GM18870 (cell line): ENCODE results near the gene DACH2.
"Not testable (repeated sequence)": the region's sequence is repeated elsewhere in the genome, so short reads cannot be mapped to it uniquely, and the experiment has no call there.

Experiments used
- ATAC-seq: cut with Tn5 transposase; IDR thresholded peaks from one replicate; pipeline ENCODE4 v1.9.1; 2021; ENCODE audit warnings: moderate library complexity; ENCODE audit not compliant: unreplicated experiment

The DACH2 gene

GRCh38 chrX:86148024-86148511 lies at the start of gene DACH2:
Gene DACH2, plus strand, starts transcription at chrX:86148451.
- peak; percentile 87 for ATAC-seq

GRCh38 chrX:86102341-86102740 lies 45.9 kb upstream of the DACH2 start:
- ATAC-seq = no peak

GRCh38 chrX:86103061-86103460 lies 45.2 kb upstream of the DACH2 start:
- ATAC-seq = no peak

DNA sequence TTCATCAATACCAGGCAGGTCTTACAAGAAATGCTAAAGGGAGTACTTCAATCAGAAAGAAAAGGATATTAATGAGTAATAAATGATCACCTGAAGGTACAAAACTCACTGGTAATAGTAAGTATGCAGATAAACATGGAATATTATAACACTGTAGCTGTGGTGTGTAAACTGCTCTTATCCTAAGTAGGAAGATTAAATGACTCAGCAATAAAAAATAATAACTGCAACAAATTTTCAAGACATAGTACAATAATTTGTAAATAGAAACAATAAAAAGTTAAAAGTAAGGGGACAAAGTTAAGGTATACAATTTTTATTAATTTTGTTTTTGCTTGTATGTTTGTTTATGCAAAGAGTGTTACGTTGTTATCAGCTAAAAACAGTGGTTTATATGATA lies 43.7 kb upstream of the DACH2 start:
- ATAC-seq = no peak

GRCh38 chrX:86121916-86122315 lies 26.3 kb upstream of the DACH2 start:
- no peak for ATAC-seq

- ATAC-seq = peak; percentile 43
Observed at GRCh38 chrX:86133761-86134160, 14.5 kb upstream of the DACH2 start.

DNA sequence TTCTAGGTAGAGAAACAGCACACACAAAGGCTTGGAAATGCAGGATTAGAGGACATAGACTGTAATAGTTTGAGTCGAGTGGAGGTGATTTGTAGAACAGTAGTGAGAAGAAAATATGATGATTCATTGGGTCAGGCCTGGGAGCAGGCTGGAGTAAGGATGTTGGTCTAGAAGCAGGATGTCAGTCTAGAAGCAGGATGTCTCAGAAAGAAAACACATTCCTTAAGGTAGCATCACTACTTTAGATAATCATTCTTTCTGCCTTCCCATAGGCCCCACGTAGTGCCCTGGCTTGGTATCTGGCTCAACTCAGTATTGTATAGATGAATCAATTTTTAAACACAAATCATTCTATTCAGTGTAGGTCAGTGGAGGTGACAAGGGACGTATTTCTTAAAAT lies 11.2 kb upstream of the DACH2 start:
- ATAC-seq = no peak

DNA sequence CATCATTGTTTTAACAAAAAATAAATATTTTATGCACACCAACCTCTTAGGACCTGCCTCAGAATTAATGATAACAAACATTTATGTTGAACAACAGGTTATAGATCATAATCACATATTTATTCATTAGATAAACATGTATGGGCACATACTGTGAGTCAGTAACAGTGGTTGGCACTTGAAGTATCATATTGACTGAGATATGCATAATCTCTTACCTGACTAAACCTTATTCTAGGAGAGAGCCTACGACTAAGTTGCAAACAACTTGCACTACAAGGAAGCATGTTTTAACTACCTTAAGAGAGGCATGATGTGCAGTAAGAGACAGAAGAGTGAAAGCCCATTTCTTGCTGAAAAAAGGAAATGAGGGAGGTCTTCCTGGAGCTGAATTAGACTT lies 6.5 kb upstream of the DACH2 start:
- no peak for ATAC-seq

GRCh38 chrX:86146102-86146501 lies 2.1 kb upstream of the DACH2 start:
- ATAC-seq = no peak

GRCh38 chrX:86148594-86148993 lies 343 bp downstream of the DACH2 start:
- no peak for ATAC-seq

- no peak for ATAC-seq
Observed at GRCh38 chrX:86149119-86149518, 868 bp downstream of the DACH2 start.

DNA sequence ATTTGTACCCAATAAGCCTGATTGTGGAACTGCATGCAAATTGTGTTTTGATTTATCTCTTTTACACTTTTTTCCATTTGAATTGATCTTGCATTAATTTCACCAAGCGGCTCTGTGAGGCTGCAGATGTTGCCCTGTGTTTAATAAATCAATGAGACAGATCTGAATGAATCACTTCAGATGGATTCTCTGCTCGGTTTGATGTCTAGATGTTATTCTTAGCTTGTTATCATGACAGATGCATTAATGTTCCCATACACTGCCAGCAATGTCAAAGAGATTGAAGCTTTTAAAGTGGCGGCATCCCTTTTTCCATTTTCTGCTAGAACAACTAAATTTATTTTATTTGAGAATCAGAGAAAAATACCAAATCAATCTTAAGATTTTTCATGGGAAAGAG lies 6.3 kb downstream of the DACH2 start:
- no peak for ATAC-seq

DNA sequence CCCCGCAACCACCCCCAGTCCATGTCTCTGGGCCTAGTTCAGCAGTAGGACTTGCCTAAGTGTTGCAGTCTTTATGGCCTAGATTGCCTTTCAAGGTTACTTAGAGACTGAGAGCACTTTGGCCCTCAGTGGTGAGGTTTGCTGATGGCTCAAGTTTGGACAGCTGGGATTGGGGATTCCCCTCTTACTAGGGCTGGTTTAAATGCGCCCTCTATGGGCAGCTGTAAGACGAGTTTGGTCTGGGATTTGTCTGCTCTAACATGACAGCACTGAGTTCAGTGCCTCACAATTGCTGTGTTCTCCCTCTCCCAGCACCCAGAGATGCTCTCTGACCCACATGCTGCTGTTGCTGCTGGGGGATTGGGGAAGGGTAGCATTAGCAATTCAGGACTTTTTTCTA lies 23.1 kb downstream of the DACH2 start:
- peak; percentile 65 for ATAC-seq

- ATAC-seq = no peak
Observed at GRCh38 chrX:86178906-86179305, 30.7 kb downstream of the DACH2 start.

DNA sequence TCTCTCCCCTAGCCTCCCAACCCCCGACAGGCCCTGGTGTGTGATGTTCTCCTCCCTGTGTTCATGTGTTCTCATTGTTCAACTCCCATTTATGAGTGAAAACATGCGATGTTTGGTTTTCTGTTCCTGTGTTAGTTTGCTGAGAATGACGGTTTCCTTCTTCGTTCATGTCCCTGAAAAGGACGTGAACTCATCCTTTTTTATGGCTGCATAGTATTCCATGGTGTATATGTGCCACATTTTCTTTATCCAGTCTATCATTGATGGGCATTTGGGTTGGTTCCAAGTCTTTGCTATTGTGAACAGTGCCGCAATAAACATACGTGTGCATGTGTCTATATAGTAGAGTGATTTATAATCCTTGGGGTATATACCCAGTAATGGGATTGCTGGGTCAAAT lies 33.1 kb downstream of the DACH2 start:
- ATAC-seq = not testable (repeated sequence)

GRCh38 chrX:86192827-86193226 lies 44.6 kb downstream of the DACH2 start:
- no peak for ATAC-seq

DNA sequence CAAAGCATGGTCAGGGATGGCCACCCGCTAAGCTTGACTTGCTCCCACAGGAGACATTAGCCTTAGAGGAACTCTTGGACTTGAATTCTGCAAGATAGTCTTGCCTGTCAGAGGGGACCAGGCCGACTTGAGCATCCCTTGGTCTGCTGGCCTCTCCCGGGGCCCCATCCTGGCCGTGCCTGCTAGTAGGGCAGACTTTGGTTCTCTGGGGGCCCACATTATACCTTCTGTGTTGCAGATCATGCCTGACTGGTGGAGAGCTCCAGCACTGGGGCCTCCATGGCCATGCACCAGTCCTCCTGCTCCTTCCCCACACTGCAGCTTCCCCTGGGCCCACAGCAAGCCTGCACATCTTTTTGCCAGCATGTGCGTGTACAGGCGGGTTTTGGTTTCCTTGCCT lies 46.5 kb downstream of the DACH2 start:
- ATAC-seq = no peak

DNA sequence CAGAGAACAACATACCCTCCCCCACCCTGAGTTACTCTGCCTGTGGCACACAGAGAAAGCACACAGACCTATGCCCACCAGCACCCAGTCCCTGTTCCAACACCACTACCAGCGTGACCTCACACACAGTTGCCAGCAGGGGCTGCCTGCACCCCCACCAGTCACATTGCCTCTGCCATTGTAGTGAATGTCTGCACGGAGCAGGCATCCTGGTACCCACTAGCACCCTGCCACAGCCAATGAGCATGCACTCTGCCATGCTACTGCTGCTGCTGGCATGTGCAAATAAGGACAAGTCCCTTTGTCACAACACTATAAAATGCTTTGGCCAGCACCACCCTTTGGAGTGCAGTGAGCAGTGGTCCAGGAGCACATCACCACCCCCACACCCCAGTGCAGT lies 47.1 kb downstream of the DACH2 start:
- no peak for ATAC-seq

GRCh38 chrX:86197815-86198214 lies 49.6 kb downstream of the DACH2 start:
- ATAC-seq = no peak

GRCh38 chrX:86210772-86211171 lies 62.5 kb downstream of the DACH2 start:
- ATAC-seq = no peak

DNA sequence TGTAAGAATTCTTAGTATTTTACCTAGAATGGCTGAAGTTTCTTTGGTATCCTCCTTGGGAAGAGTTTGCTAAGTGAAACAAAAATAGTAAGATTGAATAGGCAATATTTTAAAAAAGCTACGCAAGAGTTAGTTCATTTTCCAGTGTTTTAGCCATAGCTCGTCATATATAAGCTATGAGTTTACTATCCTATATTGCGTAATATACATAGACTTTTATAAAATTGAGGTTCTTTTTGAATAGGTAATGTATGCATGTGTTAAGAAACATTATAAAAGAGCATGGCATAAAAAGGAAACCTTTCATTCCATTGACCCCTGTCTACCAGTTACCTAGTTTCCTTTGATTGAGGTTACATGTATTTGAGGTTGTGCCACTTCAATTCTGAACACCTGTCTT lies 67.0 kb downstream of the DACH2 start:
- no peak for ATAC-seq

- ATAC-seq = no peak
Observed at GRCh38 chrX:86237482-86237881, 89.2 kb downstream of the DACH2 start.

GRCh38 chrX:86241547-86241946 lies 93.3 kb downstream of the DACH2 start:
- ATAC-seq = no peak

DNA sequence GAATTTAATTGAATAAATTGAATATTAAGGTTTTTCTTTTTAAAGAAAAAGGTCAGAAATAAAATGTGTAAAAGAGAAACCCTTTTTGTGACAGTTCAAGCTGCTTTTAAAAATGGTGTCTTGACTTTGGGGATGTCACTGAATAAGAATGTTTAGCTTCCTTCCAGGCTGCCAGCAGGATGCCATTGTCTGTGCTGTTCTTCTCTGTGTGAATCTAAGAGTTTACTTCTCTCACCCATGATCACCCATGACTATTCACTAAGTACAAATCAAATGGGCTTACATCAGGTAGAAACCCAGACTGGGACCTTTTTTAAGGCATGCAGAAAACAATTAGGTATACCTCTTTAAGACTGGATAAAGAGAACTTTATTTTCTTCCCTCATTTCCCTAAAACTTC lies 115.3 kb downstream of the DACH2 start:
- ATAC-seq = no peak
